D721Med (cell line): Measurements from ENCODE around the gene LRMDA.

ENCODE experiments used
- DNase-seq: peaks from one replicate; pipeline ENCODE4 v3.0.0; 2011; ENCODE audit warnings: low spot score; ENCODE audit not compliant: insufficient read length
- FAIRE-seq: peaks from 2 replicates; lab custom pipeline; 2011; peaks lifted over from hg19 to GRCh38; lab: Jason Lieb, UNC
- CTCF ChIP-seq: IDR thresholded peaks from 2 replicates; pipeline ENCODE4 v1.5.1; 2012; ENCODE audit warnings: mild to moderate bottlenecking, control low read depth; ENCODE audit not compliant: insufficient read depth; ENCODE audit errors: missing control alignments

The LRMDA gene

DNA sequence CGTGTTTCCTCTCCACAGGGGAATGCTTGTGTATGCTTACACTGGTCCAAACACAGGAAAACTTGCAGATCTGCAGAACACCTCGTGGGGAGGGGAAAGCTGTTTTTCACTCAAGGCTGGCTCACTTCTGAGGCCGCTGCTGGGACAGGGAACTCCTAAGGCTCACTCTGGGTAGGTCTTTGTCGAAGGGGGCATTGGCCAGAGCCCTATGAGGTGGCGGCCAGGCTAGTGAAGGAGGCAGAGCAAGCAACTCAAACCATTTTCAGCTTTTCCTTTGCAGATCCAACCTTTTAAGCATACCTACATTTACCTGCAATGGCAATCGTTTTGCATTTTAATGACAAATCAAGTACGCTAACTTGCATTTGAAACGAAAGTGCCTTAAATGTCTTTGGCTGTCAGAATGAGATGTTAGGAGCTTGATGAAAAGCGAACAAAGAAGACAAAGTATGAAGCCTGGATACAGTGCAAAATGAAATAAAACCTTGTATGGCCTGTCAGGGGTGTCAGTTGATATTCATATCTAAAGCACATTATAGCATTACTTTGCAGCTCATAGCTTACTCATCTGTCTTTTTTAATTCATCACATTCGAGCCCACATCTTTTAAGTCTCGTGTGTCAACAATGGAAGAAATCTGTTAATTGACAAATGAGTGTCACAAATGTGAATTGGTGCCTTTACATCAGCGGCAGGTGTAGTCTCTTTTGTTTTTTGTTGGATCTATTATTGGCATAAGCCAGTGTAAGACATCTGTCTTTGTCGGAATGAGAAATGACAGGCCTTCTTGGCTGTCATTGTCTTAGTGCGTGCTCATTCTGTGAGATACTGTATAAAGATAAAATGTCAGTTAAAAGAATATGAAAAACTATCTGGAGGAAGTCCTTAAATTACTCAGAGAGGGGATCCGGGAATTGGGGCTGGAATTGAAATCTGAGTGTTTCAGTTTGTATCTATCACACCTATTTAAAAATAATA is 30.5 kb downstream of the LRMDA start:
- no peak for TF ChIP-seq CTCF
- FAIRE-seq (no peak), DNase-seq (no peak)

DNA sequence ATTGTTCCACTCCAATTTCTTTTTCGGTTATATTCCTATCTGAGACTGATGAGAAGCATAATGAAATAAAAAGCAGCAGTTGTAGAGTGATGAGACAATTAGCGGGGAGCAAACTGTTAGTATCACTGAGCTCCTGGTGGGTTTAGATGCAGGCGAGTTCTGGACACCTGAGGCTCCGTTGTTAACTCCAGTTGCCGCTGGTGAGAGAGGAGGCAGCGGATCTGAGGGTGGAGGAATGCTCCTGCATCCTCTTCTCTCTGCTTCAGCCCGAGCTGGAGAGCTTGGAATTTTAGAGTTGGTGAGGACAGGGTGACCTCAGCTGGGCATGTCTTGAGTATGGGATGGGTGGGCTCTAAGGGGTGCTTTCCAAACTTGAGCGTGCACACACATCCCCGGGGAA is 31.4 kb downstream of the LRMDA start:
- no peak for DNase-seq

DNA sequence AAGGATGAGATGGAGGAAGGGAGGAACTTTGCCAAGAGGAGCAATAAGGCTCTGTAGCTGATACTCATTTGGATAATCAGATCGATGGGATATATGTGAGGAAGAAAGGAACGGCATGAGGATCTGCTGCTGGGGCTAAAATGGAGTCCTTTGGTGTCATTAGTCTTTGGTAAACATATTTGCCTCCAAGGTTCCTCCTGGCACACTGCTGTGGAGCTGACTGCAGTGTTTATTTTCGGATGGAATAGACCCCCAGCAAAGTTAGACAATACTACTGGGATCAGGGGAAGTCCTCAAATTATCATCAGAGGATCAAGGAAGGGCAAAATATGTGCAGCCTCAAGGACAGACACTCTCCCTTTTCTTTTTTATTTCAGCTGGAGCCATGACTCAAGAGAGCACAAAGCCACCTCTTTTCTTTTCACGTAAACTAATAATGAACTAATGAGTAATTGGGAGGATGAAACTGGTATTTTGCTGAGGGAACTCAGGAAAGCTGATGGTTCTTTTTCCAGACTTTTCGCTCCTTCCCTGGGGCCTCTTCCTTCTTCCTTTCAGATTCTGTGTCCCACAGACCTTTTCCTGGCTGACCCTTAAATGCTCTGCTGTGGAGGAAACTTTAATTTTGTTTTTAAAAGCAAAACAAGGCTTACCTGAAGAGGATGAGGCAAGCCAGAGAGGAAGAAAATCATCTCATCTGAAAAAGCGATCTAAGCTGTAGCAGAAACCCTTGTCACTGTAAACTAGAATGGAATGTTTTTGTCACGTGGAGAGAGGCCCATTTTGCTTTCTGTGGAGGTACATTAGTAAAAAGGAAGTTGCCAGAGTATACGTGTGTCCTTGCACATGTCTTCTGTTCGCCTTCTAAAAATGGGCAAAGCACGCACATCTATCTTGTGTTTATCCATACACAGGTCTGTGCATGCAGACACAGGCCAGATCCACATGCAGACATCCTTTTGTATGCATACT is 33.3 kb downstream of the LRMDA start:
- TF ChIP-seq CTCF, result no peak
- FAIRE-seq, result no peak
- no peak for DNase-seq

More for the DNA sequence above, 31.4 kb downstream of the LRMDA start:
- no peak for FAIRE-seq
- no peak for TF ChIP-seq CTCF

GRCh38 chr10:75465450-75465827 is 34.0 kb downstream of the LRMDA start:
- no peak for DNase-seq
- no peak for TF ChIP-seq CTCF
- FAIRE-seq, result no peak

DNA sequence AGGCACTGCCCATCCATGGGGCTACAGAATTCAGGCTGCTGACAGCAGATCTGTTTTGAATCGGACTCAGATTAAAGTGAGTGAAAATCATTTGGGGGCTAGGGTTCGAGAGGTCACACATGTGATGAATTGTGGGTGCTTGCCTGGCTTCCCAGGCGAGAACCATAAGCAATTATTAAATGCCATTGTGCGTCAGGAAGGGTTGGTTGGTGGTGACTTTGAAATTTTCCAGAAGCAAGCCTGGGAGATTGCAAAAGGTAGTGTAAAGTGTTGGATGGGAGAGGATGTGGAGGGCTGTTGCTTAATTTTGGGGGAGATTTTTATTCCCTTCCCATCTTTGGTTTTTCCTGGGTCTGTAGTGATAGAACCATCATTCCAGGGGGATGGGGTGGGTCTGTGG is 34.6 kb downstream of the LRMDA start:
- no peak for FAIRE-seq
- DNase-seq, result no peak
- TF ChIP-seq CTCF, result no peak

DNA sequence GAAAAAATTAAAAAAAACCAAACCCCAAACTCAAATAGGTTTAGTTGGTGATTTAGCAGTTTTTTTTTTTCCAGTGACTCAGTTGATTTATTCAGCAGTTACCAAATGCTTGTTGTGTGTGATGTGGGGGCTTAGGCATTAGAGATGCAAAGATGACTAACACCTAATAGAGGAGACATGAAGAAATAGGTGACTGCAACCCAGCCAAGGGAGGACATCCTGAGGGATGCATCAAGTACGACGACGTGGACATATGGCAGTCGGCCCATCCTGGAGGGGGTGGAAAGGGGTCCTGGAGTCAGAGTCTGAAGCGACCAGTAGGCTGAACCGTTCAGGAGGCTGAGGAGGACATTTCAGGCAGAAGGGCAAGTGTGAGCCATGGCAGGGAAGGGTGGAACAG is 35.5 kb downstream of the LRMDA start:
- no peak for FAIRE-seq

More for the DNA sequence above, 35.5 kb downstream of the LRMDA start:
- TF ChIP-seq CTCF, result no peak
- no peak for DNase-seq
